Lung microvascular endothelial cell (primary cell): ENCODE measurements around the gene BUD13. TPM values are rescaled to one million over a fixed set of nuclear protein-coding genes. Genes with fewer than 3 reads are reported as not detected.
A peak's percentile ranks its signal among the peaks of the same experiment; 100 is the strongest.

Experiments used
- DNase-seq, 2 donors: peaks; one replicate each; pipeline versions ENCODE4 v3.0.0 to v3.0.0-alpha.2; 2010; ENCODE audit warnings: low read depth in 2 of 2
- total RNA-seq: library from RNA; depleted of rRNA; stranded (reverse); fragments of >200 nt; gene quantifications from 2 replicates; pipeline ENCODE4 v1.2.1, GENCODE V29; 2014

The BUD13 gene
- total RNA-seq, 1 donor from 2014 or later: 12.5 TPM

DNA sequence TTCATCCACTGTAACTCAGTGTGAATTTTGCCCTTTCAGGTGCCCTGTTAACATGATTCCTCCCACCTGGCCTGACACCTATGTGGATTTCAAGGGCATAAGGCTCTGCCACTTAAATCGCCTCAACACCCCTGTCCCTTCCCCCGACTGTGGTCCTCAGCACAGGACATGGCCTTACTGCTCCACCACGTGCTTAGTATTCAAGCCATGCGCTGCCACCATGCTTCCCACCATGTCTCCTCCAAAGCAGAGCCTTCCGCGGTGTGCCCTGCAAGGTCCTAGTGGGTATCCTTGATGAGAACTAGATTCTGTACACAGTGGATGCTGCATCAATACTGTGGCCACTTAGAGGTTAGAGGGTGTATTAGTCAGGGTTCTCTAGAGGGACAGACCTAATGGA is 51.9 kb downstream of the BUD13 start:
- no peak for DNase-seq

DNA sequence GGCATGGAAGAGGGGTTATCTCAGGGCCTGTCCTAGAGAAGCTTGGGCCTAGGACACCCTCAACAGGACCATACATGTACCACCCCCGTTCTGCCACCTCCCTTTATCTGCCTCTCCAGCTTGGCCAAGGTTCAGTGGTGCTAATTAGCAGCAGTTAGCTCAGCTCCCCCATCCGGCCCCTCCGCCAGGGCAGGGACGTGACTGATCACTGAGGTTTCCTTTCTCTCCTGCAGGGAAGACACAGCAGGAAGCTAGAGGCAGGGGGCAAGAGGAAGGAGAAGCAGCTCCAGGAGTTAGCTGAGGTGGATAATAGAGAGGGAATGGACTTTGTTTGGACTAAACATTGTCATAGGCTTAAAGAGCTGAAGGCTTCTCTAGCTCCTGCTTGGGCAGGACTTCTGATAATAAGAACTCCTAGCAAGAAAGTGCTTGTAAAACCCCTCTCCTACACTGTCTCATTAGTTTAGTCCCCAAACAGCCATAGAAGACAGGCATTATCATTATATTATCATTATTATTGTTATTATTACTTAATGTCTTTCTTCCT is 53.8 kb downstream of the BUD13 start:
- peak in 1 of 2 donors; percentile 33 for DNase-seq

GRCh38 chr11:116716621-116717020 is 56.2 kb downstream of the BUD13 start:
- no peak for DNase-seq

- no peak for DNase-seq
Observed at GRCh38 chr11:116715383-116715782, 57.4 kb downstream of the BUD13 start.

DNA sequence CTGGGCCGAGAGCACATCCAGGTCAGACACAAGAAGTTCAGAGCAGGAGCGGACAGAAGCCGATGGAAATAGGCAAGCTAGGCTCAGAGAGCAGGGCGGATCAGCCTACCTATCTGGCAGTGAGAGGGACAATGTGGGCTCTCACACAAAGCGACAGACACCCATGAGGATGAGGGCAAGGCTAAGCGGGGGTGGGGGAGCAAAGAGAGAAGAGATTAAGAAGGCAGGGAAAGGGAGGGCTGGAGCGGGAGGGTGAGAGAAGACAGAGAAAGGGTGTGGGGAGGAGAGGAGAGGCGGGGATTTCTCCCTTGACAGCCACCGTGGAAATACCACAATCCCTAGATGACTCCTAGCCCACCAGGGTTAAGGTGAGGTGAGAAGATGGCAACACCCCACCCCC is 57.9 kb downstream of the BUD13 start:
- DNase-seq: no peak

GRCh38 chr11:116712428-116712827 is 60.4 kb downstream of the BUD13 start:
- DNase-seq: no peak

GRCh38 chr11:116710762-116711161 is 62.0 kb downstream of the BUD13 start:
- DNase-seq: no peak

GRCh38 chr11:116710001-116710674 is 62.6 kb downstream of the BUD13 start:
- DNase-seq: no peak

DNA sequence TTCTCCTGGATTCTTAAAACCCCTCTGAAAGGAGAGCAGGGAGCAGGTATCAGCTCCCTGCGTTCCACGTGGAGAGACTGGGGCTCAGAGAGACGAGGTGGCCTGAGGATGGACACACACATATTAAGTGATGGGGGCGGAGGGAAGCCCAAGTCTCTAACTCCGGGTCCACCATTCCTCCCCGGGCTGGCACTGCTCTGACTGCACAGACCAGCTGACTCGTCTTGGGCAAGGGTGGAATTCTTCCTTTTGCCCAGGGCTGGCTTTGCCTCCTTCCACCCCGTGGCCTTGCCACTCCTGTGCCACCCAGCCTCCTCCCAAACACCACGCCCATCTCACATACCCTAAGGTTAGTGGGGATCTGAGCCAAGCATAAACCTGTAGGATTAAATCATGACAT is 65.0 kb downstream of the BUD13 start:
- DNase-seq: no peak

- DNase-seq: no peak
Observed at GRCh38 chr11:116707161-116707629, 65.6 kb downstream of the BUD13 start.

- DNase-seq: peak in 1 of 2 donors; percentile 23
Observed at GRCh38 chr11:116703421-116703820, 69.4 kb downstream of the BUD13 start.

DNA sequence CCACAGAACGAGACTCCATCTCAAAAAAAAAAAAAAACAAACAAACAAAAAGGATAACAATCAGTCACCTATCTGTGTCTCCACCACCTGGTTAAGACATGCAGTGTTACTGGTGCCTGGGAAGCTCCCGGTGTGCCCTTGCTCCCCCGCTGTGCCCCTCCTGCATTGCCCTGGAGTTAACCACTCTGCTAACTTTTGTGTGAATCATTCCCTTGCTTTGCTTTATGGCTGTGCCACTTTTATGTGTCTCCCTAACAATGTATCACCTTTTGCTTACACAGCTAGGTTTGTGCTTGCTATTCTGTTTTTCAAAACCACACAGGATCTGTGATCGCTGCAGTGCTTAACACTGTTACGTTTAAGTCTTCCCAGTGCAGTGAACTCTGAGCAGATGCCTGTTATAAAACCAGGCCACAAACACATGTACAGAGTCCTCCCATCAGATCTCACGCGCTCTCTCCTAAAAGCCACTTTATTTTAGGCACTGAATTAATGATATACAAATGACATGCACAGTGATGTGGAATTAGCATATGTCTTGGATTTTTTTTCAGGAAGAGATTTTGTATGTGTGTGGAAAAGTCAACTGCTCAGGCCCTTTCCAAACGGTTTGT is 69.9 kb downstream of the BUD13 start:
- no peak for DNase-seq

DNA sequence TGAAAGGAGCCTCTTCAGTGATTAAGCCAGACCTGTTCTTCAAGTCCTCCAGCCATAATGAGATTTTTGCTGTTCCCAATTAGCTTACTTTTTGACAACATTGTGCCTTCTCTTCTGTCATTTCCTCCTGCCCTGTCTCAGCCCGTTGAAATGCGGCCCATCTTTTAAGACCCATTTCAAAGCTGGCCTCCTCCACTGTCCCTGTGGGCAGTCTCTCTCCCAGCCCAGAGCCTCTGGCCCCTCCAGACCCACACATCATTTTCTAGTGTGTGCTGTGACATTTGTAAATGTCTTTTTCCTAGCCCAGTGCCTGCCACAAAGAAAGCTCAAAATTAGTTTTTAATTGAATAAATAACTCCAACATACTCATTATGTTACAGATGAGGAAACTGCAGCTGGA is 70.9 kb downstream of the BUD13 start:
- DNase-seq: no peak

DNA sequence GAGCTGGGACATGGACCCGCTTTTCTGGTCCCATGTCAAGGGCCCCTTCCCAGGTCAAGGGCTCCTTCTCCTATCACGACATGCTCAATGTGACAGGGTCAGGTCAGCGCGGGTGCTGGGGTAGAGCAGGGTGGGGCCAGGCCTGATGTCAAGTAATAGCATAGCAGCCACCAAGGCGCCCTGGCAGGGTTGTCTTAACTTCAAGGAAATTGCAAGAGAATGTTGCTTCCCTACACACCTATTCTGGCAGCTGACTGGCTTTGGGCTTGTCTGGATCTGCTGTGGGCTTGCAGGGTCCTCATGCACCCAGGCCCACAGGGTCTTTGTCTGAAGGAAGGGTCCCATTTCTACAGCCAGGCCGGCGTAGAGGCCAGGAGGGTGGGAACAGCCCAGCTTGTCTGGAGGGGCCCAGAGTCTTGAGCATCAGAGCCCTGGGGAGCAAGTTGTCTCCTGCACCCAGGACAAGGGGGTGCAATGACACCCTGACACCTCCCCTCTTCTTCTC is 71.4 kb downstream of the BUD13 start:
- no peak for DNase-seq

GRCh38 chr11:116700586-116701220 is 72.1 kb downstream of the BUD13 start:
- DNase-seq: no peak

Other genes with a start within 250 kb of the BUD13 start
- gene ZPR1, start 15.0 kb upstream of the BUD13 start, total RNA-seq: 13.7 and 18.3 TPM in 2 replicates
- not detected in 2 replicates for gene APOA5, start 18.9 kb upstream of the BUD13 start, total RNA-seq
- not detected in 2 replicates for gene APOA4, start 50.3 kb upstream of the BUD13 start, total RNA-seq
- gene APOC3, start 56.9 kb upstream of the BUD13 start, total RNA-seq: not detected in 2 replicates
- under 0.01 TPM in 1 of 2 replicates, not detected in the other for gene APOA1, start 64.6 kb upstream of the BUD13 start, total RNA-seq